Hepatocyte (in vitro differentiated cells): ENCODE data around the gene ABTB1. TPM values are rescaled to one million over a fixed set of nuclear protein-coding genes. Genes with fewer than 3 reads are reported as not detected.

Experiments used
- DNase-seq: peaks from one replicate; pipeline ENCODE4 v3.0.0-alpha.2; 2016; ENCODE audit warnings: low spot score
- H2AFZ ChIP-seq: fragments of 200-600 bp; sonication (generic); 2 replicates; pipeline ENCODE4 v1.6.0; 2016; ENCODE audit warnings: antibody characterized with exemption, mild to moderate bottlenecking
- H3K27ac ChIP-seq: fragments of 200-600 bp; sonication (generic); 2 replicates; pipeline ENCODE4 v1.5.1; 2016; ENCODE audit warnings: mild to moderate bottlenecking
- H3K27me3 ChIP-seq: fragments of 200-600 bp; sonication (generic); 2 replicates; pipeline ENCODE4 v1.6.1; 2016
- H3K36me3 ChIP-seq: fragments of 200-600 bp; sonication (generic); replicated peaks from 2 replicates; pipeline ENCODE4 v1.5.1; 2016; ENCODE audit warnings: low read depth; ENCODE audit not compliant: insufficient read depth
- H3K4me1 ChIP-seq: fragments of 200-600 bp; sonication (generic); 2 replicates; pipeline ENCODE4 v1.5.1; 2016; ENCODE audit warnings: mild to moderate bottlenecking, moderate library complexity; ENCODE audit not compliant: insufficient read depth
- H3K4me2 ChIP-seq: fragments of 200-600 bp; sonication (generic); 2 replicates; pipeline ENCODE4 v1.6.0; 2016
- H3K4me3 ChIP-seq: fragments of 200-600 bp; sonication (generic); 2 replicates; pipeline ENCODE4 v1.5.1; 2016; ENCODE audit warnings: mild to moderate bottlenecking
- H3K79me2 ChIP-seq: fragments of 200-600 bp; sonication (generic); 2 replicates; pipeline ENCODE4 v1.6.0; 2017; ENCODE audit warnings: mild to moderate bottlenecking
- H3K9me2 ChIP-seq: fragments of 200-600 bp; sonication (generic); replicated peaks from 2 replicates; pipeline ENCODE4 v1.6.0; 2017; ENCODE audit warnings: mild to moderate bottlenecking; ENCODE audit not compliant: insufficient read depth
- H3K9me3 ChIP-seq: fragments of 200-600 bp; sonication (generic); 2 replicates; pipeline ENCODE4 v1.5.1; 2016; ENCODE audit warnings: low read depth, mild to moderate bottlenecking
- H4K20me1 ChIP-seq: fragments of 200-600 bp; sonication (generic); 2 replicates; pipeline ENCODE4 v1.6.0; 2016; ENCODE audit warnings: mild to moderate bottlenecking; ENCODE audit not compliant: insufficient read depth, poor library complexity, severe bottlenecking
- EZH2 ChIP-seq: fragments of 200-600 bp; sonication (generic); IDR thresholded peaks from 2 replicates; pipeline ENCODE4 v1.6.1; 2016; ENCODE audit warnings: antibody characterized with exemption, mild to moderate bottlenecking, borderline replicate concordance
- EZH2phosphoT487 ChIP-seq: fragments of 200-600 bp; sonication (generic); IDR thresholded peaks from one replicate; pipeline ENCODE4 v1.6.1; 2018; ENCODE audit warnings: antibody characterized with exemption, mild to moderate bottlenecking, low read depth, moderate library complexity; ENCODE audit not compliant: unreplicated experiment, severe bottlenecking
- WGBS: methylation state at CpG from one replicate; pipeline ENCODE4 v1.1.6; 2016; ENCODE audit warnings: low lambda C conversion rate; ENCODE audit errors: missing lambda C conversion rate; 5-methylcytosine and 5-hydroxymethylcytosine counted together
- polyA plus RNA-seq: library from polyadenylated mRNA; unstranded; fragments of >200 nt; fragmentation: Nextera tagmentation; extraction: Ambion mirVana; gene quantifications from 2 replicates; pipeline ENCODE4 v1.2.1, GENCODE V29; 2016
- total RNA-seq: library from RNA; depleted of rRNA; stranded (reverse); fragments of >200 nt; gene quantifications from 2 replicates; pipeline ENCODE4 v1.2.3, GENCODE V29; 2014
- TF ChIP-seq, protein P1 (sequence below): fragments of 200-600 bp; sonication (generic); IDR thresholded peaks from 2 replicates; pipeline ENCODE4 v1.5.1; 2016; ENCODE audit warnings: antibody characterized with exemption, mild to moderate bottlenecking; ENCODE audit not compliant: poor library complexity

The ABTB1 gene
- total and polyA plus RNA-seq, 2 experiments from 2014 or later, result 4.7 to 13.8 TPM

DNA sequence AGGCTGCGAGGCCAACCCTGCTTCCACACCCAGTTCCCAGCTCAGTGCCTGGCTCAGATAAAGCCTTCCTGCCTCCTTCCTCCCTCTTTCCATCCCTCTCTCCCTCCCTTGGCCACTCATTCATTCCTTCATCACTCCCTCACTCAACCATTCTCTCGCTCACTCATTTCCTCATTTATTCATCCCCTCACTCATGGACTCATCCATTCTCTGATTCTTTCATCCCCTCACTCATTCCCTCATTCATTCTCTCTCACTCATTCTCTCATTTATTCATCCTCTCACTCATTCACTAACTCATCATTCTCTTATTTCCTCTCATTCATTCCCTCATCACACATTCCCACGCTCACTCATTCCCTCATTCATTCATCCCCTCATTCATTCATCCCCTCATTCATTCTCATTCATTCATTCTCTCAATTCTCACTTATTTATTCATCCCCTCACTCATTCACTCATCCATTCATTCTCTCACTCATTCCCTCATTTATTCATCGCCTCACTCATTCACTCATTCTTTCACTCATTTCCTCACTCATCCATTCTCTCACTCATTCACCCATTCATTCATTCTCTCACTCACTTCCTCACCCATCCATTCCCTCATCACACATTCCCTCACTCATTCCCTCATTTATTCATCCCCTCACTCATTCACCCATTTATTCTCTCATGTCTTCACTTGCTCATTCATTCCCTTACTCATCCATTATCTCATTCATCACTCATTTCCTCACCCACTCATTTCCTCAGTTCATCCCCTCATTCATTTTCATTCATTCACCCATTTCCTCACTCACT lies 13.2 kb downstream of the ABTB1 start:
- H3K9me2 ChIP-seq, result no peaks in the 10 kb centered on the region
- no peaks in the 10 kb centered on the region for H3K79me2 ChIP-seq
- no peak overlapping the region for H3K27ac ChIP-seq
- no peak overlapping the region for H3K4me2 ChIP-seq
- no peaks in the 10 kb centered on the region for H4K20me1 ChIP-seq
- H2AFZ ChIP-seq, result no peak overlapping the region
- H3K27me3 ChIP-seq, result no peaks in the 10 kb centered on the region
- peaks cover 21% of the 10 kb centered on the region for H3K4me1 ChIP-seq
- H3K36me3 ChIP-seq, result no peaks in the 10 kb centered on the region
- DNase-seq, result no peak
- no peaks in the 10 kb centered on the region for H3K9me3 ChIP-seq
- H3K4me3 ChIP-seq, result no peak overlapping the region
- 89% methylated on average over 4 of the region's 4 CpGs for WGBS
- no peak for TF ChIP-seq EZH2
- TF ChIP-seq, protein P1, sequence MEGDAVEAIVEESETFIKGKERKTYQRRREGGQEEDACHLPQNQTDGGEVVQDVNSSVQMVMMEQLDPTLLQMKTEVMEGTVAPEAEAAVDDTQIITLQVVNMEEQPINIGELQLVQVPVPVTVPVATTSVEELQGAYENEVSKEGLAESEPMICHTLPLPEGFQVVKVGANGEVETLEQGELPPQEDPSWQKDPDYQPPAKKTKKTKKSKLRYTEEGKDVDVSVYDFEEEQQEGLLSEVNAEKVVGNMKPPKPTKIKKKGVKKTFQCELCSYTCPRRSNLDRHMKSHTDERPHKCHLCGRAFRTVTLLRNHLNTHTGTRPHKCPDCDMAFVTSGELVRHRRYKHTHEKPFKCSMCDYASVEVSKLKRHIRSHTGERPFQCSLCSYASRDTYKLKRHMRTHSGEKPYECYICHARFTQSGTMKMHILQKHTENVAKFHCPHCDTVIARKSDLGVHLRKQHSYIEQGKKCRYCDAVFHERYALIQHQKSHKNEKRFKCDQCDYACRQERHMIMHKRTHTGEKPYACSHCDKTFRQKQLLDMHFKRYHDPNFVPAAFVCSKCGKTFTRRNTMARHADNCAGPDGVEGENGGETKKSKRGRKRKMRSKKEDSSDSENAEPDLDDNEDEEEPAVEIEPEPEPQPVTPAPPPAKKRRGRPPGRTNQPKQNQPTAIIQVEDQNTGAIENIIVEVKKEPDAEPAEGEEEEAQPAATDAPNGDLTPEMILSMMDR, result no peak
- no peak for TF ChIP-seq EZH2phosphoT487

GRCh38 chr3:127686512-127686894 lies 13.8 kb downstream of the ABTB1 start:
- DNase-seq, result no peak
- no peaks in the 10 kb centered on the region for H3K27me3 ChIP-seq
- H3K36me3 ChIP-seq, result no peaks in the 10 kb centered on the region
- no peaks in the 10 kb centered on the region for H3K9me3 ChIP-seq
- H3K4me2 ChIP-seq, result no peak overlapping the region
- no peaks in the 10 kb centered on the region for H3K79me2 ChIP-seq
- no peak overlapping the region for H3K4me3 ChIP-seq
- H4K20me1 ChIP-seq, result no peaks in the 10 kb centered on the region
- no peaks in the 10 kb centered on the region for H3K9me2 ChIP-seq
- H3K4me1 ChIP-seq, result peaks cover 21% of the 10 kb centered on the region
- H2AFZ ChIP-seq, result no peak overlapping the region
- no peak overlapping the region for H3K27ac ChIP-seq
- TF ChIP-seq EZH2phosphoT487 (no peak), EZH2 (no peak)
- TF ChIP-seq, protein P1, result no peak

DNA sequence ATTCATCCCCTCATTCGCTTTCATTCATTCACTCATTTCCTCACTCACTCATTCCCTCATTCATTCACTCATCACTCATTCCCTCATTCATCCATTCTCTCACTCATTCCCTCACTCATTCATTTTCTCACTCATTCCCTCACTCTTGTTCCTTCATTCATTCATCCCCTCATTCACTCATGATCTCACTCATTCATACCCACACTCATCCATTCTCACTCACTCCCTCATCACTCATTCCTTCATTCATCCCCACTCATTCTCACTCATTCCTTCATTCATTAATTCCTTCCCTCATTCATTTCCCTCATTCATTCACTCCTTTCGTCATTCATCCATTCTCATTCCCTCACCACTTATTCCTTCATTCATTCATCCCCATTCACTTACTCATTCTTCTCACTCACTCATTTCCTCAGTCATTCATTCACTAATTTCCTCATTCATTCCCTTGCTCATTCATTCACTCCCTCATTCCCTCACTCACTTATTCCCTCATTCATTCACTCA lies 14.5 kb downstream of the ABTB1 start:
- H3K79me2 ChIP-seq, result no peaks in the 10 kb centered on the region
- no peak overlapping the region for H2AFZ ChIP-seq
- no peaks in the 10 kb centered on the region for H3K27me3 ChIP-seq
- H3K4me2 ChIP-seq, result no peak overlapping the region
- H4K20me1 ChIP-seq, result no peaks in the 10 kb centered on the region
- H3K9me3 ChIP-seq, result no peaks in the 10 kb centered on the region
- no peak overlapping the region for H3K4me3 ChIP-seq
- H3K36me3 ChIP-seq, result no peaks in the 10 kb centered on the region
- WGBS, result 100% methylated on average over 2 of the region's 2 CpGs
- no peak for DNase-seq
- H3K4me1 ChIP-seq, result peaks cover 21% of the 10 kb centered on the region
- H3K9me2 ChIP-seq, result no peaks in the 10 kb centered on the region
- TF ChIP-seq, protein P1, result no peak
- TF ChIP-seq EZH2 (no peak), EZH2phosphoT487 (no peak)
- no peak overlapping the region for H3K27ac ChIP-seq
